ENCODE results near the gene KDM1B.

- TF ChIP-seq, protein P1, sequence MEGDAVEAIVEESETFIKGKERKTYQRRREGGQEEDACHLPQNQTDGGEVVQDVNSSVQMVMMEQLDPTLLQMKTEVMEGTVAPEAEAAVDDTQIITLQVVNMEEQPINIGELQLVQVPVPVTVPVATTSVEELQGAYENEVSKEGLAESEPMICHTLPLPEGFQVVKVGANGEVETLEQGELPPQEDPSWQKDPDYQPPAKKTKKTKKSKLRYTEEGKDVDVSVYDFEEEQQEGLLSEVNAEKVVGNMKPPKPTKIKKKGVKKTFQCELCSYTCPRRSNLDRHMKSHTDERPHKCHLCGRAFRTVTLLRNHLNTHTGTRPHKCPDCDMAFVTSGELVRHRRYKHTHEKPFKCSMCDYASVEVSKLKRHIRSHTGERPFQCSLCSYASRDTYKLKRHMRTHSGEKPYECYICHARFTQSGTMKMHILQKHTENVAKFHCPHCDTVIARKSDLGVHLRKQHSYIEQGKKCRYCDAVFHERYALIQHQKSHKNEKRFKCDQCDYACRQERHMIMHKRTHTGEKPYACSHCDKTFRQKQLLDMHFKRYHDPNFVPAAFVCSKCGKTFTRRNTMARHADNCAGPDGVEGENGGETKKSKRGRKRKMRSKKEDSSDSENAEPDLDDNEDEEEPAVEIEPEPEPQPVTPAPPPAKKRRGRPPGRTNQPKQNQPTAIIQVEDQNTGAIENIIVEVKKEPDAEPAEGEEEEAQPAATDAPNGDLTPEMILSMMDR (IDR thresholded peaks at IDR 0.05), result no peak
- TF ChIP-seq POLR2A (IDR thresholded peaks at IDR 0.05), result no peak
These were observed 63.0 kb downstream of the KDM1B start for GRCh38 chr6:18218233-18218632.

Measured in lower leg skin (tissue), 3 donors.